Stimulated activated CD4-positive, alpha-beta T cell treated with anti-CD3 and anti-CD28 coated beads, Interleukin-15, amount 100 ng/mL, for 1 hour (primary cell): ENCODE data around the gene HOXA6.

Experiments
- DNase-seq, 2 donors: peaks; one replicate each; pipeline ENCODE4 v3.0.0-alpha.2; 2020; ENCODE audit warnings: low read depth in 1 of 2, low spot score in 1 of 2

HOXA6 gene

DNA sequence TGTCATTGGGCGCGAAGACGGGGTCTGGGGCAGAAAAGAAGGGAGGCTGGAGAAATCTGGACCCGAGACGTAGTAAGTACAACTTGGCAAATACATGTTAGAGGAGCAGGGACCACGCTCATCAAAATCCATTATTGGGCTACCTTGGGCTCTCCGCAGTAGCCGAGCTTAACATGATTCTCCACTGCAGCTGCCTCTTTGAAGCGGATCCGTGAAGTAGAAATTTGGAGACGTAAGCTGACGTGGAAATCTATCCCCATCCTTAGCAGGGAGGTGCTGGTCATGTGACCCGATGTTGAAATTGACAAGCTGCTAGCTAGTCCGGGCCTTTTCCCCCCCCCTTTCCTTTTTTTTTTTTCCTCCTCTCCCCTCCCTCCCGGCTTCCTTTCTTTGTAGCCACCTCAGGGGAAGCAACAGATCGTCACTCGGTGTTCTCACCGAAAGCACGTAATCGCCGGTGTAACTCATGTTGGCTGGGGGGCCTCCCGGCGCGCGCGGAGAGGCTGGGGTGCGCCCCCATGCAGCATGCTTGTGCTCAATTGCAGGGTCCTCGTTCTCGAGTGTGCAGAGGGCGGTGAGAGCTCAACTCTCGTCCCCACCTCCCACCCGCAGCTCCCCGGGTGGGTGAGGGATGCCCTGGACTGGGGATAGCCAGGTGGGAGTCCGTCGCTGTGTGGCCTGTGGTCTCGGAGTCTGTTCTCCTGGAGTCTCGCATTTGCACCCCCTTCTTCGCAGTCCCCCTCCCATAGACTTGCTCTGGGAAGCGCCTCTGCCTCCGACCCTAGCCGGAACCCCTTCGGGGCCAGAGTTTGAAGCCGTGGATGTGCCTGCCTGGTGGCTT is 37.7 kb upstream of the HOXA6 start, which contains the start of gene HOXA11:
HOXA11 (minus strand) TSS at position 220 of the 841 bp plus-strand sequence; CDS start at position 132, 88 bp downstream.
- peak in 1 of 2 donors; percentile 1 for DNase-seq

DNA sequence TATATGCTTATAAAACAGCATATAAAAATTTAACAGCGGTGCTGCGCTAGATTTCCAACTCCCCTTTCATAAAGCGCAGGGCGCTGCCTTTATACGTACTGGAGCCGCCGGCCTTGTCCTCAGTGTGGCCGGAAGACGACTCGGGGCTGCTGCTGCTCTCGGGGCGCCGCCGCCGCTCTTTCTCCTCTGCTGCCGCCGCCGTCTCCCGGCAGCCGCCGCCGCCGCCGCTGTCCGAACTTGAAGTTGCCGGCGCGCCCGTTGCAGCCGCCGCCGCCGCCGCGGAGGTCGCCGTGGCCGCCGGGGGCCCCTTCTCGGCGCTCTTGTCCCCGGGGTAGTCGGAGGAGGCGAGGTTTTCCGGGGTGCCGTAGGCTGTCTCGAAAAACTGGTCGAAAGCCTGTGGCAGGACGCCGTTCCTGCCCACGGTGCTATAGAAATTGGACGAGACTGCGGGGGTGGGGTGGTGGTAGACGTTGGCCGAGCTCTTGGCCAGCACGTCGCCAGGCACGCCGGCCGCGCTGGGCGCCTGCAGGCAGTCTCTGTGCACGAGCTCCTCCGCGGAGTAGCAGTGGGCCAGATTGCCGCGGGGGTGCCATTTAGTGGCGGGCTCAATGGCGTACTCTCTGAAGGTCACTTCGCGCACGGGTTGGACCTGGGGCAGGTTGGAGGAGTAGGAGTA is 36.9 kb upstream of the HOXA6 start:
- peak in 1 of 2 donors; percentile 3 for DNase-seq

DNA sequence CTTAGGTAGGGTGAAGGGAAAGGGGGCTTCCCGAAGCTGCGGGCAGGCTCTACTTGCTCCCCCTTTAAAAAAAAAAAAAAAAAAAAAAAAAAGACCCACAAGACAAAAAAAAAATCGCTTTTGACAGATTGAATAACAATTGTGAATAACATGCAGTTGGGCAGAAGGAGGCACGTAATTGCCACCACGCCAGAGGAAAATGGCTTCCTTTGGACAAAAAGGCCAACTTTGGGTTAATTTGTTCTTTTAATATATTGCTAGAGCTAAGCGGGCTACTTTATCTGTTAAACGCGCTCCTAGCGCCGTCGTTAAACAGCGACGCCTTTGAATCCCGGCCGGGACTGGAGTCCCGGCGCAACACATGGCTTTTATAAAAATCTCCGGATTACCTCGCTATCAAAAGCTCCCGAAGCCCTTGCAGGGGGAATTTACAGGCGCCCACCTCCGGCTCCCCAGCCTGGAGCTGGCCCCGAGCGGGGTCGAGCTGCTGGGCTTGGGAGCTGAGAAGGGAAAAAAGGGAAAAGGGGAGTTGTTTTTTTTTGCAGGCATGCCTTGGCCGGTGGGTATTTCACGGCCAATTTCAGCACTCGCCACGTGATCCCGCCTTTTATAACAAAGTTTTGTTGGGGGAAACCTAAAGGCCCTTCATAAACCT is 36.2 kb upstream of the HOXA6 start:
- peak in 1 of 2 donors; percentile 0 for DNase-seq

DNA sequence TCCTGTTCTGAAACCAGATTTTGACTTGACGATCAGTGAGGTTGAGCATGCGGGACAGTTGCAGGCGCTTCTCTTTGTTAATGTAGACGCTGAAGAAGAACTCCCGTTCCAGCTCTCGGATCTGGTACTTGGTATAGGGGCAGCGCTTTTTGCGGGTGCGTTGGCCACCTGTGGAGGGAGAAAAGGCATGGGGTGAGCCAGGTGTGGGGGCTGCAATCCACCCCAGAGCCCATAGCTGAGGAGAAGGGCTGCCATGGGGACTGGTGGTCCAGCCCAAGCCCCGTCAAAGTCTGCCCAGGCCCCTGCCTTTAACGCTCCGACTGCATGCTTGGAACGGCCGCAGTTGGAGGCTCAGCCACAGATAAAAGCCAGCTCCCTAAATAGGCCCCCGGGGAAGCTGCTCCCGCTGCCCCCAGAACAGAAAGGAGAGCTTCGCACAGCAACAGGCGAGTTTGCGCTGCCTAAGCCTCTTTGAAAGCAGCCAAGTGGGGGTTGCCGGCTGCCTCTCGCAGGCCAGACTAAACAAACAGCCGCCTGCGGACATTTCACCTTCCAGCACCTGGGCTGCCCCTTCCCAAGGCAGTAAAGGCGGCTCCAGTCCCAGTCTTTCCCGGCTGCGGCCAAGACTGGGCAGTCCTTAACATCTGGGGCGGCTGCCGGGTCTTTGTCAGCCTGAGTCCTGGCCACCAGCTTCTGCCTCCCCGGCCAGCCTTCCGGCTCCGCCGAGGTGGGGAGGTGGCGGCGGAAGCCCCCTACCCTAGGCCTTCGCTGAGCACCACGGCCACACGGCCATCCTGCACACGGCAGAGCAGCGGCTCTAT is 35.5 kb upstream of the HOXA6 start:
- DNase-seq: no peak

DNA sequence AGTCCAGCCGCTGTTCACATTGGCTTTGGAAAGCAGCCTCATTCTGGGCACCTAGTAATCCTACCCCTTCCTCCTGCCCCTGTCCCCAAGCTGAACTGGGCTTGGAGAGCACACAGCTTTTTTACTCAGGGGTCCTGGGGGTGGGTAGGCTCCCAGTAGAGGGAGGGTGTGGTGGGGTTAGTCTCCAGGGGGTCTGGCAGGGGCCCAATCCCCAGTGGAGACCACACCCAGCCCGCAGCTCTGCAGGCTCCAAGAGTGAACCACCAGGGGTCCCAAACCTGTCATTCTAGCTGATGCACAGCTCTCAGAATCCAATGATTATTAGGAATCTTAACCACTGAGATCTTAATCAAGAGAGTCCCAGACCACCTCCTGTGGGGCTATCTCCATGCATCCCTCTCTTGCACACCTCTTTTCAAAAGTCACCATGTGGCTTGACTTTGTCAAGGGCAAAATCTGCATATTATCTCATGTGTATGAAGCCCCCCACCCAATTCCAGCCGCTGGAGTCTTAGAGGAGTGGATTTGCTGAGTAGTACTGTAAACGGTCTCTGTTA is 34.8 kb upstream of the HOXA6 start:
- DNase-seq: peak in 1 of 2 donors; percentile 1

DNA sequence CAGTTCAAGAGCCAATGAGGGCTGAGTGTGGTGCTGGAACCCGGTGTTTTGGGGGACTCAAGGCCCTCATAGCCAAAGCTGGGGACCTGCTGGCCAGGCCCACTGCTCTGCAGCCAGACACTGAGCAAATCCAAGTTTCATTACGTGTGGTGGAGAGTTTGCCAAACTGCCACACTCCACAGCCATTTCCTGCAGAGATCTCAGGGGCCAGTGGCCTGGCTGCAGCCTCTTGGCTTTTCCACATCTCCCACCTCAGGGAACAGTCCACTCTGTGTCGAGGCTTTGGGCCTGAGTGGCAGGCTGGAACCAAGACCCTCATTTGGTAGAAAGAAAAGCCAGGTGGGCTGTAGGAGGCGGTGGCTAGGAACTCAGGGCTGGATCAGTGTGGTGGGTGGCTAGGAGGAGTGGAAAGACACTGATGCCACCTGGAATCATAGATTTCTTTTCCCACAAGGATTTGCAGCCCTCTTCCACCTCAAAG is 34.3 kb upstream of the HOXA6 start:
- no peak for DNase-seq

DNA sequence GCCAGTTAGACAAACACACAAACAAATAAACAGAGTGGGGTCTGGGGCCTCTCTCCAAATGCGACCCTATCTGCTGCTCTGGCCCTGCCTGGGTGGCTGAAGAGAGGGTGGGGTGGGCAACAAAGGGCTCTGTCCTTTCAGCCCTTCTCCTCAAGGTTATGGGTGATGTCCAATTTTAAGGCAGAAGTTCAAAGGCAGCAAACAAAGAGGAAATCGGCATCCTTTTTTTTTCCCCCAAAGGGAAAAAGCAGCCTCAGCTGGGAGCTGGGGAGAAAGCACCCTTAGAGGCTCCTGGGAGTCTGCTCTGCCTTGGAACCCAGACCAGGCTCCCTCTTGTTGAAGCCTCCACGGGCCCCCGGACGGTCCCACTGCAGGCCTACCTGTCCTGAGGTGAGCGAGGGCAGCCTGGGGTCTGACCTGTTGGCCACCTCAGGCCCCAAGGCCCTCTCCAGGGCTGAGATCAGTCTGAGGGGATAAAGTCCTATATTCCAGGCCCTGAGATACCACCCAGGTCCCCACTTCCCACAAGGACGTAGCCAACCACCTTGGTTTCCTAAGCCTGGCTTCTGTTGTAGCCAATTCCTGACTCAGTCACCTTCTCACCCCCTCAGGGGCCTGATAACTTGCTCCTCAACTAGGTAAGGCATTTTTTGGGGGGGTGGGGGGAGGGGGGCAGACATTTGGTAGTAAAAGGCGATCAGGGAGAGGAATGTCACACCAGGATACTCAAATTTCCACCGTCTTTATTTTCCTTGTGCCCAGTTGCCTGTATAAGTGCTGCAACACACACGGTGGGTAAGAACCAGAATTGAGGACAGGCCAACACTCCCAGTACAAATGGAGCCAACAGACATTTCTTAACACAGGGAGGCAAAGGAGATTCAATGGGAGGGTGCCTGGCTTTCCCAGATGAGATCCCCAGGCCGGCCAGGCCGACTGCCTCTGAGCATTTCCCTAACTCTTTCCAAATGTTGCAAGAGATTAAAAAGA is 33.2 kb upstream of the HOXA6 start:
- DNase-seq: no peak

DNA sequence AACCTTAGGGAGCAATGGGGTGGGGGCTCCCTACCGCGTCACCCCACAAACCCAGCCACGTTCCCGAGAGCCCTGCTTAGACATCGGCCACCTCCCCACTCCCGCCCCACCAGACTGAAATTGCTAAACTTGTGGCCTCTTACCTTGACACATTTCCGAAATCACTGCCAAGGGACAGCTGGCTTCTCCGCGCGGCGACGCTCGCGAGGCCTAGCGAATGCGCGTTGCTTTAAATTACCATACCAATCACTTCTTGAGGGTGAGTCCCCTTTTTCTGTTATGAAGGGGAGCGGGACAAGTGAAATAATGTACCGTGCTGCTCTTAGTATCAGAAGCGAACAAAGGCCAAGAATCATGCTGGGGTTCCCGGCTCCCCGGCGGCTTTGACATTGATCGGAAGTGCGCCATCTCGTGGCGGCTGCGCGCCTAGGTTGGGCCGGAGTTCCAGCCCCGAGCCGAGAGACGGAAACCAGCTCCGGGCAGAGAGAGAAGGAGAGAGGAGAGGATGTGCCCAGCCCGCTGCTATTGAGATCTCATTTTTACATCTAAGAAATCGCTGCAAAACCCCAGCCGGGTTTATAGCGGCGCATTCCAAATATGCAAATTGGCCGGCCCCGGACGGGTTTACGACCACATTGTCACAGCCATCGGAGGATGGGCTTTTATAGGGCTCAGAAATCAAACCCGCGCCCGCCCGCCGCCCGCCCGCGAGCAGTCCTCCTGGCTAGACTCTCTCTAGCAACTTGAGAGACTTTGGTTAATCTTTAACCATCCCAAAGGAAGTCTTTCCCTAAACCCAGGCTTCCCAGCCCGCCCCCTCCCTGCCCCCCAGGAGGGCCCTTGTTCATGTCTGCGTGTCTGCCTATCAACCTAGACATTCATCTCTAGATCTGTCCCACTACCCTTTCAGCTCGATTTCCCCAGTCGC is 32.2 kb upstream of the HOXA6 start:
- peak in 1 of 2 donors; percentile 59 for DNase-seq

DNA sequence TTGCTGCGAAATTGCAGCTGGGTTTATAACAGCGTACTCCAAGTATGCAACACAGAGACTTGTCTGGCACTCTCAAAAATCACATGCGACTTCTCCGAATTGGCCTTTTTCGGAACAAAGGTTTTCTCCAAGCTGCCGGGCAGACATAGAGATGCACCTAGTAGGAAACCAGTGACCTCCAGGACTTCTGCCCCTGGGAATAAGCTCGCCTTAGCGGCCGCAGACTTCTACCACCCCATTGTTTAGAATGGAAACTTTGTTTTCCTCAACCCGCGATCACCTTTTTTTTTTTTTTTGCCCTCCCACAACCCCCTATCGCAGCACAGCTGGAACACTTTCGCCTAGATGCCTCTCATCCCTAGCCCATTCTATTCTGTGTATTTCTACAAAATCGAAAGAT is 31.5 kb upstream of the HOXA6 start:
- no peak for DNase-seq

DNA sequence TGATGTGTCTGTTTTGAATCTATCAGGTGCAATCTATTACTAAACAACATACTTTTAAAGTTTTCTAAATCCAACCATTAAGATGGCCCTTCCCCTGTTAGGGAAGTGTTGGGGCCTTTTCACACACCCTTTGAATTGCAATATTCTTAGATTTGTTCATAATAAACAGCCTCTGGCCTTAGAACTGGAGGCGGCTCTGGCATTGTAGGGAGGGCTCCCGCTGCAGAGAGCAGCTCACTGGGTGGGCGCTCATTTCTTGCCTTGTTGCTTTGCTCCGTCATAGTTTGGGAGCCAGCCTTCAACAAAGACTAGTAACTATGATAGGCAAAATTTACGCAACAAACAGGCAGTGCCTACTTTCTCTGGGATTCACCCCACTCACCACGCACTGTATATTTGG is 30.8 kb upstream of the HOXA6 start:
- no peak for DNase-seq

DNA sequence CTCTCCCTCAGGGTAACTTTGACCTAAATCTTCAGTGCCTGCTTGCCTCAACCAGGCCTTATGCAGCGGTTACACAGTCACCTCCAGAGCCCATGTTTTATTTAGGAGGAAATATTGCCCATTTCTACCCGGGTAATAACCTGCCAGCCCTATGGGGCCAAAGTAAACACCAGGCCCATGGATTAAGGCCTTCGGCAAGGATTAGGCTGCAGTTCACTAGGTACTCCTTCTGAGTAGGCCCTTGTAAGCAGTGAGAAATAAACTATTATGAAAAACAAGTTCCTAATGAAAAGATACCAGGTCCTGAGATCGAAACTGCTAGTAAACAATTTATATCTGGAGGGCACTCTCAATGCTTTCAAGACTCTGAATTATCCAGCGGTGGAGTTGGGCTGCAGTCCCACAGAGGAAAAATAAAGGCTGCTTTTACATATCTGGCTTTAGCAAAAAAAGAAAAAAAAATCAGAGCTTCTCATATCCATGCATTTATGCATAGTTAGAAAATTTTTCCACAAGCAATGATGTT is 30.3 kb upstream of the HOXA6 start:
- no peak for DNase-seq

DNA sequence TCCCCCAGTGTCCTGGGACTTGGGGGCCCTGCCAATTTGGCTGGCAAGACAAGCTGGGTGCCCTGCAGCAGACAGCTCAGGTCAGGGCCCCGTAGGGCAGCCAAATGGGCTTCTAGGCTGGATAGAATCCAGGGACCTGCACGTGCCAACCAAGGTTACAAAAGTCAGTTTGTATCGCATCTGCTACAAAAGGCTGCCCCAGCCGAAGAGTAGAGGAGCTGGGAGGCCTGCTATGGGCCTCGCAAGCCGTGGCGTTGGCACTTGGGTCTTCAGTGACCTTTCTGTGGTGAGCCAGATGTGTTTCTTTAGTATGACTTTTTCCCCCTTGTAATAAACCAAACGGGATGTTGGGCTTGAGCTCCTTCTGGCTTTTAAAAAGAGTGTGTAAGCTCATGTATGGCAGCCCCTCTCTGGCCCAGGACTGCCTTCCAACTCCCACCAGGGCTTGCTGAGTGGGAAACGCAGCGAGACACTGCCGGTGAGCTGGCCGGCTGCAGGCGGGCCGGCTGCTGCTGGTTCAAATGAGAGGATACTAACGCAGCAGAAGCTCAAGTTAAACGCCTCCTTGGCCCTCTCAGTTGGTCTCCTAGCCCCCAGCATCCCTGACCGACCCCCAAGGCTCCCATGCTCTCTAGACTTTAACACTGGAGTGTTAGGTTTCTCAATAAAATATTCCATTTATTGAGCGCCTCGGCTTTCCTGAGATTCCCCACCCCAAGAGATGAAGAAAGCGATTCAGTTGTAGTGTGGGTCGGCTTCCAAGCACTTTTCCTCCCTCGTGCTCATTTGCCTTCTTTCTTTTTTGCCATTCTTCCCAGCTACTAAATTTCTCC is 29.6 kb upstream of the HOXA6 start:
- DNase-seq: no peak

DNA sequence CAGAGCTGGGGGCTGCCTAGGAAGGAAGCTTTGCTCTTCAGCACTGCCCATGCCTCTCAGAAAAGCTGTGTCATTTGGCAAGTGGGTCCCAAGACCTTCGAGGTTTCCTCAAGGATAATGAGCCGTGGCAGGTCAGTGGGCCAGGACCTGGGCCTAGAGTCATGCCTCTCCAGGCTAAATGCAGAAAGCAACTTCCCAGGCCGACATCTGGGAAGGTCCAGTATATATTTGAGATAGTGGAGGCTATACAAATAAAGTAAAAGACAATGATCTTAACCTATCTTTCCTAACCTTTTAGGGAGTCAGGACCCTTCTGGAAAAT is 28.9 kb upstream of the HOXA6 start:
- DNase-seq: no peak

DNA sequence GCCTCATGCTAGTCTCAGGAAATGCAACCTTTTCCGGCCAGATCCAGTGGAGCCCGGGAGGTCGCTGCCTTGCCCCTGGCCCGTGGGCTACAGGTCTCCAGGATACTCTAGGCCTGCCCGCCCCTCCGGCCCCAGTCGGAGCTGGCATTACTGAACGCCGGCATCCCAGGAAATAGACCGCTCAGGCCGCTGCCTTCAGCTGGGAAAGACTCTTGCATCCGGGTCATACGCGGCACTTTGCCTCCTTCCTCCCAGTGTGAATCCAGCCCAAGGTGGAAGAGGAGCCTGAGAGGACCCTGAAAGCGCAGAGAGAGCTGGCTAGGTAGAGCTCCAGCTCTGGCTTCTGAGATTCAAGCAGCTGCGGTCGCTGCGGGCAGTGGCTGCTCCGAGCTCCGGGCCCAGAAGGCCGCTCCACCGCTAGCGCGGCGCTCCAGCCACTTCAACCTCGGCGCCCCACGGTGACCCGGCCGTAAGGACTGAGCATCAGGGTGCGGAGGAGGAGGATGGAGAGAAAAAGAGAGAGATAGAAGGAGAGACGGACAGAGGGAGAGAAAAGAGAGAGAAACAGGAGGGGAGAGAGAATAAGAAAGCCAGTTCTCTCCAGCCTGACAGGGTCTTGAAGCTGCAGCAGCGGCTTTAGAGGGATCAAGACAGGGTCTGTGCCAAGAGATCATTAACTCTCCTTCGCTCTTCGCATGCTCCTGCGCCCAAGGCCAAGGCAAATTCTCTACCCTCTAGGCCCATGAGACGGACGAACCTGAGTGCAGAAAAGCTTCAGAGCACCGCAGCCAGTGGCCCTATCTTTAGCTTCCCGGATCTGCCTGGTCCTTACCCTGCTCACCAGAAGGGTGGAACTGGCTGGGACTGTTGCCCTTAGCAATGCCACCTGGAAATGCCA is 28.3 kb upstream of the HOXA6 start:
- DNase-seq: no peak

DNA sequence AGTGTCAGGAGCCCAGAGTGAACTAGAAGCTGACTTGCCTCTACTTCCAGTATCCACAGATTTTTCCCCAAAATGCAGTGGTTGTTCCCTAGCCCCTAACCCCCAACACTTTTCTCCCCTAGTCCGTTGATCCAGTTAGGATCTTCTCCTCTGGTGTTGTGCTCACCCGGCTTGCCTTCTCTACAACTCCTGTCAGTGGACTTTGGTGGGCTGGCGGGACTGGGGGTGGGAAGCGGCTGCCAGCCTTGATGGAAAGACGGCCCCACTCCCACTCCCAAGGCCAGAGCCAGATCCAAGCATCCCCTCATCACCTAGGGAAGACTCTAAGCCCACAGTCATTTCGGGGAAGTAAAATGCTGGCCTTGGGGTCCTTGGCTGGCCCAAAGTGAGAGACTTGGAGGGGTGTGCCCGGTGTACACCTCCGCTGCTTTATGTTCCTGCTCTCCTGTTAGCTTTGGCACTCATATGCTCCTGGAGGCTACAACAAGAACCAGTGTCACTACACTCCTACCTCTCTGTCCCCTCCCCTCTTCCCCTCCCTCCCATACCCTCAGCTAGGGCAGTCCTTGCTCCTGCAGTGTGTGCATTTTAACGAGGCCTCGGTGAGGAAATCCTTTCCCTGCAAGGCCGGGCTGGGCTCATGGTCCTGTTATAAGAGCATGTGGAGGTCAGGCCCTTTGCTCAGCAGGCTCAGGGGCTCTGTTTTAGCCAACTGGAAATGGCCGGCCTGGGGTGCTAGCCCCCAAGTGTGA is 27.5 kb upstream of the HOXA6 start:
- no peak for DNase-seq
